Measurements from ENCODE around the gene CTBP2. TPM values are rescaled to one million over a fixed set of nuclear protein-coding genes. Genes with fewer than 3 reads are reported as not detected.
A peak's percentile ranks its signal among the peaks of the same experiment; 100 is the strongest.

The CTBP2 gene
- total RNA-seq, 1 experiment from 2014 or later = 125 TPM

- Histone ChIP-seq H3K4me1 (ENCODE audit: control insufficient read depth, insufficient read depth, low read length) (0 out of 2 replicates have a peak, but pooled peaks cover 3% of the 10 kb centered on the region), H3K27me3 (ENCODE audit: control insufficient read depth, insufficient read depth, low read length) (no peaks in the 10 kb centered on the region), H3K4me3 (ENCODE audit: low read depth in 2 of 2, low read length in 2 of 2) (no peak overlapping the region), H3K9me3 (ENCODE audit: control insufficient read depth, insufficient read depth, low read depth, low read length) (no peaks in the 10 kb centered on the region), H3K36me3 (ENCODE audit: control insufficient read depth, insufficient read depth, low read length) (no peaks in the 10 kb centered on the region), H3K27ac (ENCODE audit: low read length) (no peak overlapping the region)
- TF ChIP-seq, protein P1, sequence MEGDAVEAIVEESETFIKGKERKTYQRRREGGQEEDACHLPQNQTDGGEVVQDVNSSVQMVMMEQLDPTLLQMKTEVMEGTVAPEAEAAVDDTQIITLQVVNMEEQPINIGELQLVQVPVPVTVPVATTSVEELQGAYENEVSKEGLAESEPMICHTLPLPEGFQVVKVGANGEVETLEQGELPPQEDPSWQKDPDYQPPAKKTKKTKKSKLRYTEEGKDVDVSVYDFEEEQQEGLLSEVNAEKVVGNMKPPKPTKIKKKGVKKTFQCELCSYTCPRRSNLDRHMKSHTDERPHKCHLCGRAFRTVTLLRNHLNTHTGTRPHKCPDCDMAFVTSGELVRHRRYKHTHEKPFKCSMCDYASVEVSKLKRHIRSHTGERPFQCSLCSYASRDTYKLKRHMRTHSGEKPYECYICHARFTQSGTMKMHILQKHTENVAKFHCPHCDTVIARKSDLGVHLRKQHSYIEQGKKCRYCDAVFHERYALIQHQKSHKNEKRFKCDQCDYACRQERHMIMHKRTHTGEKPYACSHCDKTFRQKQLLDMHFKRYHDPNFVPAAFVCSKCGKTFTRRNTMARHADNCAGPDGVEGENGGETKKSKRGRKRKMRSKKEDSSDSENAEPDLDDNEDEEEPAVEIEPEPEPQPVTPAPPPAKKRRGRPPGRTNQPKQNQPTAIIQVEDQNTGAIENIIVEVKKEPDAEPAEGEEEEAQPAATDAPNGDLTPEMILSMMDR (IDR thresholded peaks at IDR 0.05) = no peak
- TF ChIP-seq, protein P2, sequence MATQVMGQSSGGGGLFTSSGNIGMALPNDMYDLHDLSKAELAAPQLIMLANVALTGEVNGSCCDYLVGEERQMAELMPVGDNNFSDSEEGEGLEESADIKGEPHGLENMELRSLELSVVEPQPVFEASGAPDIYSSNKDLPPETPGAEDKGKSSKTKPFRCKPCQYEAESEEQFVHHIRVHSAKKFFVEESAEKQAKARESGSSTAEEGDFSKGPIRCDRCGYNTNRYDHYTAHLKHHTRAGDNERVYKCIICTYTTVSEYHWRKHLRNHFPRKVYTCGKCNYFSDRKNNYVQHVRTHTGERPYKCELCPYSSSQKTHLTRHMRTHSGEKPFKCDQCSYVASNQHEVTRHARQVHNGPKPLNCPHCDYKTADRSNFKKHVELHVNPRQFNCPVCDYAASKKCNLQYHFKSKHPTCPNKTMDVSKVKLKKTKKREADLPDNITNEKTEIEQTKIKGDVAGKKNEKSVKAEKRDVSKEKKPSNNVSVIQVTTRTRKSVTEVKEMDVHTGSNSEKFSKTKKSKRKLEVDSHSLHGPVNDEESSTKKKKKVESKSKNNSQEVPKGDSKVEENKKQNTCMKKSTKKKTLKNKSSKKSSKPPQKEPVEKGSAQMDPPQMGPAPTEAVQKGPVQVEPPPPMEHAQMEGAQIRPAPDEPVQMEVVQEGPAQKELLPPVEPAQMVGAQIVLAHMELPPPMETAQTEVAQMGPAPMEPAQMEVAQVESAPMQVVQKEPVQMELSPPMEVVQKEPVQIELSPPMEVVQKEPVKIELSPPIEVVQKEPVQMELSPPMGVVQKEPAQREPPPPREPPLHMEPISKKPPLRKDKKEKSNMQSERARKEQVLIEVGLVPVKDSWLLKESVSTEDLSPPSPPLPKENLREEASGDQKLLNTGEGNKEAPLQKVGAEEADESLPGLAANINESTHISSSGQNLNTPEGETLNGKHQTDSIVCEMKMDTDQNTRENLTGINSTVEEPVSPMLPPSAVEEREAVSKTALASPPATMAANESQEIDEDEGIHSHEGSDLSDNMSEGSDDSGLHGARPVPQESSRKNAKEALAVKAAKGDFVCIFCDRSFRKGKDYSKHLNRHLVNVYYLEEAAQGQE (IDR thresholded peaks at IDR 0.05; ENCODE audit: insufficient read depth in 1 of 2, low read depth in 2 of 2, low read length in 1 of 2) = peak; percentile 40 to 68; a peak in 3 of 4 replicates
- ChIA-PET CTCF (no interaction called here), POLR2A (no interaction called here)
- peak; percentile 51 for ATAC-seq
- no peak for DNase-seq (ENCODE audit: low read depth, low spot score)
- intact Hi-C loops (cut with micrococcal nuclease; ENCODE audit: unreplicated experiment) (no loop called here), in situ Hi-C loops (cut with HindIII; ENCODE audit: low pct_unique_long_range_greater_than_20kb, low sequenced_read_pairs) (no loop called here)
- BruUV-seq (replicated peaks) = no TSS peak
These were observed 40.8 kb upstream of the CTBP2 start for GRCh38 chr10:125201108-125201524.

DNA sequence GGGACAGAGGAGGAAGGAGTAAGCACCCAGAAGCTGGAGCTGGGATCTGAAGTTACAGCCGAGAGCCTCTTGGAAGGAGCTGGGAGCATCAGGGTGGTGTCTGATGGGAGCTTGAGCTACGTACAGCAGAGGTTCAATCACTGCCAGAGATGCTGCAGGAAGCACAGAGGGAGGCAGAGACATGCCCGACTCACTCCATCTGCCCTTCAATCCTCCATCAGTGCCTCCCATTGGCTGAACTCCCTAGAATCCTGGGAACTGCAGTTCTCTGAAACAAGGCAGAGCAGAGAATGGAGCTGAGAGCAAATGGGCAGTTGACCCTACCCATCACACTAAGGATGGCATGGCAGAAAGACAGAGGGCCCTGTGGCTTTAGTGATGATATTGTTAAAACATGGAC, 40.0 kb upstream of the CTBP2 start:
- ChIA-PET POLR2A (no interaction called here), CTCF (no interaction called here)
- DNase-seq (ENCODE audit: low read depth, low spot score) (no peak), ATAC-seq (peak; percentile 15; the same call in 1 of the 2 replicates)
- intact Hi-C loops (cut with micrococcal nuclease; ENCODE audit: unreplicated experiment) = no loop called here
- TF ChIP-seq, protein P1 (IDR thresholded peaks at IDR 0.05) = no peak
- no peak for TF ChIP-seq POLR2AphosphoS5 (IDR thresholded peaks at IDR 0.05; ENCODE audit: low read depth, low read length)
- Histone ChIP-seq H3K27me3 (ENCODE audit: control insufficient read depth, insufficient read depth, low read length) (no peaks in the 10 kb centered on the region), H3K36me3 (ENCODE audit: control insufficient read depth, insufficient read depth, low read length) (no peaks in the 10 kb centered on the region), H3K4me1 (ENCODE audit: control insufficient read depth, insufficient read depth, low read length) (0 out of 2 replicates have a peak, but pooled peaks cover 3% of the 10 kb centered on the region), H3K4me3 (ENCODE audit: low read depth in 2 of 2, low read length in 2 of 2) (no peak overlapping the region), H3K9me3 (ENCODE audit: control insufficient read depth, insufficient read depth, low read depth, low read length) (no peaks in the 10 kb centered on the region), H3K27ac (ENCODE audit: low read length) (no peak overlapping the region)
- in situ Hi-C loops (cut with HindIII; ENCODE audit: low pct_unique_long_range_greater_than_20kb, low sequenced_read_pairs) = no loop called here
- BruUV-seq (replicated peaks) = no TSS peak

DNA sequence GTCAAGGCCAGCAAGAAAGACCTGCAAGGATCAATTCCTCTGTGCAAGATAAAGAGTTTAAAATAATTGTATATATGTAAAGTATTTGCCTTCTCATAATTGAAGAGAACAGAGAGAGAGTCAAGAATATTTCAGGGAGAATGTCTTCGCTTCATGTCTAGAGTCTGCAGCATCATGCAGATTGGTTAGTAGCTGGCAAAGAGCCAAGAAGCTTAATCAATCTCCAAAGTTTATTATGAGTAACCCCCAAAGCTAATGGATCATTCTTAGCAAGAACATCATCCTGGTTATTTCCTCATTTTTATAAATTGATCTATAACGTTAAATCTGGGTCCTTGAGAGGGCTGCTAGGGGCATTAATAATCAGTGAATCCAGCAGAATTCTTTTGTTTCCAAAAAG, 38.9 kb upstream of the CTBP2 start:
- ChIA-PET CTCF (no interaction called here), POLR2A (no interaction called here)
- intact Hi-C loops (cut with micrococcal nuclease; ENCODE audit: unreplicated experiment) = no loop called here
- no peaks in the 10 kb centered on the region for H3K27me3 ChIP-seq (ENCODE audit: control insufficient read depth, insufficient read depth, low read length)
- no peak overlapping the region for H3K4me3 ChIP-seq (ENCODE audit: low read depth in 2 of 2, low read length in 2 of 2)
- H3K36me3 ChIP-seq (ENCODE audit: control insufficient read depth, insufficient read depth, low read length) = no peaks in the 10 kb centered on the region
- H3K9me3 ChIP-seq (ENCODE audit: control insufficient read depth, insufficient read depth, low read depth, low read length) = no peaks in the 10 kb centered on the region
- TF ChIP-seq POLR2AphosphoS5 (IDR thresholded peaks at IDR 0.05; ENCODE audit: low read depth, low read length) (no peak), SIN3A (IDR thresholded peaks at IDR 0.05; ENCODE audit: borderline replicate concordance, insufficient read depth, low read depth, low read length) (no peak), TCF7L2 (IDR thresholded peaks at IDR 0.05; ENCODE audit: low read depth, low read length) (no peak)
- TF ChIP-seq, protein P1 (IDR thresholded peaks at IDR 0.05) = no peak
- in situ Hi-C loops (cut with HindIII; ENCODE audit: low pct_unique_long_range_greater_than_20kb, low sequenced_read_pairs) = no loop called here
- H3K4me1 ChIP-seq (ENCODE audit: control insufficient read depth, insufficient read depth, low read length) = 0 out of 2 replicates have a peak, but pooled peaks cover 3% of the 10 kb centered on the region
- no peak overlapping the region for H3K27ac ChIP-seq (ENCODE audit: low read length)
- DNase-seq (ENCODE audit: low read depth, low spot score) (no peak), ATAC-seq (no peak)
- BruUV-seq (replicated peaks) = no TSS peak

All from Panc1 (cell line).